NCI-H1092 (cell line): Measurements from ENCODE around the gene RAET1E.
"Not testable (repeated sequence)": the region's sequence is repeated elsewhere in the genome, so short reads cannot be mapped to it uniquely, and the experiment has no call there.

ENCODE experiments used
- DNase-seq: peaks from one replicate; lab custom pipeline; 2025; lab: John Stamatoyannopoulos, UW

RAET1E gene

DNA sequence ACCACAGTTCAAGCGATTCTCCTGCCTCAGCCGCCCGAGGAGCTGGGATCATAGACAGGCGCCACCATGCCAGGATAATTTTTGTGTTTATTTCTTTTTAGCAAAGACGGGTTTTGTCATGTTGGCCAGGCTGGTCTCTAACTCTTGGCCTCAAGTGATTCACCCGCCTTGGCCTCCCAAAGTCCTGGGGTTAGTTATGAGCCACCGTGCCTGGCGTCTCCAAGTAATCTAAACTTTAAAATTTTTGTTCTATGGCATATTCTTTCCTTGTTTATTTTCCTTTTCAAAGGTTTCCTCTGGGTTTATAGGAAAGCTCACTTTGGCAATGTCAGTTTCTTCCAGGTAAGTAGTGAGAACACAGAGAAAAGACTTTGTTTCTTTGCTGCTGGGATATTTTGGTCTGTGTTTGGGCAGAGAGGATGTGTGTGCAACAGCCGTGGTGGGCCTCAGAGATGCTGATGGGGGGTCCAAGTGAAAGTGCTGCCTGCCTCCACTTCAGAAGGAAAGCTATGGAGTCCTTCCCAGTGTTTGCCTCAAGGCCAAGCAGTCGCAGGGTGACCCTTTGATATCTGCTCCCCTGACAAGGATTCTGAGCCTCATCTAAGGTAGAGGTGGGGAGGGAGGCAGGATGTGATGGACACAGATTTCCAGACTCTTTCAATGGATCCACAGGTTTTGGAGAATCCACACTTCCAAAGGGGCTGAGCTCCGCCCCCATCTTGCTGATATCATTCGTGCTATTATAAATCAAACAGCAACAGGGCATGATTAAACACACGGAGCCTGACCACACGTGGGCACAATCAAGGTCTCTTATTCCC is 36.1 kb downstream of the RAET1E start:
- DNase-seq: no peak

DNA sequence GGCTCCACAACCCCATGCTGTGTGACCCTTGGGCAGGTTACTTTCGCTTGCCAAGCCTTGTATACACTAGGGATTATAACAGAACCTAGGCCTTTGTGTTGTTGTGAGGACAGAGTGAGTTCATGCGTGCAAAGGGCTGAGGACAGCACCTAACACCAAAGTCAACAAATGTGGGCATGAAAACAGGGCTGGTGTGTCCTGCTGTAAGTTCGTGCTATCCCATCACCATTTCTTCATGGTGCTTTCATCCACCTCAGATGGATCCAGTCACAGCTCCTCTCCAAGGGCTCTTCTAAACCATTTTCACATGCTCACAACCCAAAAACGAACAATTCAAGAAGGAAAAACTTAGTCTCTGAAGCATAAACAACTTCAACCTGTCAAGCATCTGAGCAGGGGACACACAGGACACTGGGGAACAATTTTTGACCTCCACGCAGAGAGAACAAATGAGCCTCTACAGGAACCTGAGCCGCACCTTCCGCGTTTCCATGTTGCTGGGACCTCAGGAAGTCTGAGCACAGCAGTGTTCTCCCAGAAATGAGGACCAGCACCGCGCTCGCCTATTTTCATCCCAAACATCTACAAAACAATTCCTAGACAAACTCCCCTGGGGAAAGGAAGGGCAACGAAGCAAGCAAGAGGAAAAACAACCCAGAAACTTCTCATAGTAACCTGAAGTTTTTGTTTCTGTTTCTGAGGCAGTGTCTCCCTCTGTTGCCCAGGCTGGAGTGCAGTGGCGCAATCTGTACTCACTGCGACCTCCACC is 36.9 kb downstream of the RAET1E start:
- no peak for DNase-seq

GRCh38 chr6:149860513-149860833 is 37.4 kb downstream of the RAET1E start:
- no peak for DNase-seq

GRCh38 chr6:149859938-149860337 is 38.0 kb downstream of the RAET1E start:
- no peak for DNase-seq

- no peak for DNase-seq
These were observed 38.5 kb downstream of the RAET1E start for GRCh38 chr6:149859368-149859767.

DNA sequence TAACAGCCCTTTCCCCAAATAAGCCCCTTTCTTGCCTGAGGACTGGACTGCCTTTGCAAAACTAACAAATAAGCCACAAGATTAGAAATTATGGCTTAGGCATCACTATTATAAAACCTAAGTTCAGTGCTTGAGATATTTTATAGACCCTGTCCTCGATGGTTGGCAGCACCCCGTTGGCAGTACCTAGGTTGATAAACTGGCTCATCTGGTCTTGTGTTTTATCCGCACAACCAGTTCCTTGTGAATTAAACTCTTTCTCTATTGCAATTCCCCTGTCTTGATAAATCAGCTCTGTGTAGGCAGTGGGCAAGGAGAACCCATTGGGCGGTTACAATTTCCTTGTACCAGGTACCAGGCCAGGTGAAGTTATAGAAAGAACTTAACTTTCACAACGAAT is 40.4 kb downstream of the RAET1E start:
- no peak for DNase-seq

- DNase-seq: no peak
These were observed 41.5 kb downstream of the RAET1E start for GRCh38 chr6:149856256-149856994.

- no peak for DNase-seq
These were observed 42.2 kb downstream of the RAET1E start for GRCh38 chr6:149855741-149856140.

DNA sequence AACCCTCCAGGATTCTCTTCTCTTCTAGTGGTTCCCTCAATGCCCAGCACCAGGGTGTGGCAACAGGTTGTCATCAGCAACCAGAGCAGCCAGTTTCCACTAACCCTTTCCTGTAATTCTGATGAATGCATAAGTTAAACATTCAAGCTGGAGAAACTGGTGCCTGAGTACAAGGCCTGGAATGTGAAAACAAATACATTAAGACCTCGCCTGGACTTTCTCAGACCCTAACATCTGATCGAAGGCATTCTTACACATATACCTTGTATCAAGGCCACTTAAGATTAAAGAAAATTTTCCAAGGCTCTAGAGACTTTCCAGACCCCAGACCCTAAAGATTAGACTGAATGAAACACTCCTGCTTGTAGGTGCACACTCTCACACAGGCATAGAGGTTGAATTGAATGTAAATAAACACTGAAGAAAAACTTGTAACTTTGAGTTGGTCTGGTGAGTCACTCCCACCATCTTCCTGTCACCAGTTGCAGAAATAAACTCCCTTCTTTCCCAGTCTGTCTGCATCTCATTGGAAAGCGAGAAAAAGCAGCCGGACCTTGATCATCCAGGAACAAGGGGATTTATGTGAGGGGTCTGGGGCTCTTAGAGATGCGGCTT is 42.8 kb downstream of the RAET1E start:
- DNase-seq: no peak

DNA sequence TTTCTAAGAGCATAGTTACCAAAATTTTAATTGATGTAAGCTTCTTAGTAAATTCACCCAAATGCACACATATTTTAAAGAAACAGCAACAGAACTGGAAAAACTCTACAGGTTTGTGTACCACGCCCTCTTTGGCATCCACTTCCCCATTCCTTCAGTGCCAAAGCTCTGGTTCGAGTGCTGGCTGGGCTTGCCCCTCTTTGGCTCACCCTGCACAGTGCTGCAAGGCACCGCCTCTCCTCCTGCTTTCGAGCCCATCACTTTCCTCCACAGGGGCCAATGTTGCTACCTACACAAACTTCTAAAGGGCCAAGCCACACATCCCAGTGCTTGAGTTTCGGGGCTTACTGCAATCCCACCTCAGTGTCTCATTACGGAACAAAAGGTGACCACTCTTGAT is 43.4 kb downstream of the RAET1E start:
- DNase-seq: no peak

GRCh38 chr6:149854017-149854416 is 43.9 kb downstream of the RAET1E start:
- DNase-seq: not testable (repeated sequence)

DNA sequence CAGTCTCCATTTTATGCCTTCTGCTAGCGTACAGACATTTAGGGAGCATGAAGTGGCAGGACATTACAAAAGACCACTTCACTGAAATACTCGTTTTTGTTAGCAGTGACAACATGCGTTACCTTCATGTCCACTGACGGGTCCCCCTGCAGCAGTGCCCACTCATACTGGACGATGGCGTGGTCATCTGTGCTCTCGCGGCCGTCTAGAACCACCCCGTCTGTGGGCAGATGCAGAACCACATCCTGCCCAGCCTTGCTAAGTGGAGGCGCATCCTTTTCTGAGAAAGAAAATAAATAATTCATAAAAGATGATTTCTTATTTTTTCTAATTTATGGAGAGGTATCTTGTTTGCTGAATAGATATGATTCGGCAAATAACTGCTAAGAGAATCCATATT is 45.0 kb downstream of the RAET1E start:
- no peak for DNase-seq

- DNase-seq: no peak
These were observed 45.7 kb downstream of the RAET1E start for GRCh38 chr6:149852180-149852579.

- DNase-seq: no peak
These were observed 46.3 kb downstream of the RAET1E start for GRCh38 chr6:149851461-149852110.

DNA sequence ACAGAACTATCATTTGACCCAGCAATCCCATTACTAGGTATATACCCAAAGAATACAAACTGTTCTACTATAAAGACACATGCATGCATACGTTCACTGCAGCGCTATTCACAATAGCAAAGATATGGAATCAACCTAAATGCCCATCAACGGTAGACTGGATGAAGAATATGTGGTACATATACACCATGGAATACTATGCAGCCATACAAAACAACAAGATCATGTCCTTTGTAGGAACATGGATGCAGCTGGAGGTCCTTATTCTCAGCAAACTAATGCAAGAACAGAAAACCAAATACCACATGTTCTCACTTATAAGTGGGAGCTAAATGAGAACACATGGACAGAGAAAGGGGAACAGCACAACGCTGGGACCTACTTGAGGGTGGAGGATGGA is 49.6 kb downstream of the RAET1E start:
- DNase-seq: not testable (repeated sequence)
